ENCODE measurements around the gene SPATA6. TPM values are rescaled to one million over a fixed set of nuclear protein-coding genes. Genes with fewer than 3 reads are reported as not detected.

SPATA6 gene
- total and polyA plus RNA-seq, 2 of the 8 experiments (the other 6 are each of a cell fraction or from before 2014, with no cell fraction given): 2.4 to 17.2 TPM

Small RNA genes within 50 kb of the gene (small RNA-seq; reads per million reads assigned to genes)
- not detected for gene RNU4-61P (ENCODE audit: insufficient read depth)
- gene RNU6-723P (ENCODE audit: insufficient read depth): not detected

Other genes with a start within 250 kb of the SPATA6 start
- not detected in 2 replicates for gene SLC5A9, start 249.5 kb downstream of the SPATA6 start, total RNA-seq (2021; fragmentation: NEBNext Ultra II Directional; extraction: Animal tissue kit (Norgen Biotek cat#: 25700))
- gene SLC5A9, start 249.5 kb downstream of the SPATA6 start, polyA plus RNA-seq (2011; rRNA removed): 0.03 and 0.05 TPM in 2 replicates

All from H1 (cell line).